ENCODE measurements around the gene MARCHF3.
"Not testable (repeated sequence)": the region's sequence is repeated elsewhere in the genome, so short reads cannot be mapped to it uniquely, and the experiment has no call there.

MARCHF3 gene

GRCh38 chr5:126912616-126913200 lies 117.7 kb downstream of the MARCHF3 start:
- DNase-seq: no peak

DNA sequence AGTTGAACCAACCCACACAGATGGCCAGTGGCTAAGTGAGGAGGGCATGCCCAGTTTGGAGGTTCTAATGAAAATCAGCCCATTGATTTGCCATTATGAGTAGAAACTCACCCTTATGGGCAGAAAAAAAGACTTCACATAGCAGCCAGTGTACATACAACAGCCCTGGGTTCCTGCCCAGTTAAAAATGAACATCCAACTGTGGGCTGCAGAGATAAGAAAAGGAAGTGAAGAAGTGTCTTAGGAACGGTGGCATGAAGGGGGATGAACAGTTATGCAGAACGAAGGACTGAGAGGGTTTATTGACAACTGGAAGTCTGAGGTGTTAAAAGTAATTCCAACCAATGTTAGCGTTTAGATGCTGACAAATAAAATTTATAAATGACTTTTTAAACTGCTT lies 118.4 kb downstream of the MARCHF3 start:
- no peak for DNase-seq

DNA sequence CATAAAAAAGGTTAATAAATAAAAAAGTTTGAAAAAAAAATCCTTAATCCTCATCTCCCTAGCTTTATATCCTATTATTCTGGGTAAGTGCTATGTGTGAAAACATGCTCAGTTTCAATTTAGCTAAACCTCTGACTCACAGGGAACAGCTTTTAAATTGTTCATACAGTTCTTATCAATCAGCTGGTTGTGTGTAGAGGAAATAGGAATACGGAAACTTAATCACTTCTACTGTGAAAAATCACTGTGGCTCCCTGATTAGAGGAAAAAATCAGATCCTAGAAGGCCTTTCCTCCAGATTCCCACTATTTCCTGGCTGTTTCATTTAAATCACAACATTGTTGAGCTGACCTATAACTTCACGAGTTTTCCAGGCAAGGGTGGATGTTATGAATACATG lies 120.5 kb downstream of the MARCHF3 start:
- no peak for DNase-seq

- not testable (repeated sequence) for DNase-seq
Observed at GRCh38 chr5:126904407-126904806, 126.0 kb downstream of the MARCHF3 start.

- no peak for DNase-seq
Observed at GRCh38 chr5:126900796-126901195, 129.6 kb downstream of the MARCHF3 start.

DNA sequence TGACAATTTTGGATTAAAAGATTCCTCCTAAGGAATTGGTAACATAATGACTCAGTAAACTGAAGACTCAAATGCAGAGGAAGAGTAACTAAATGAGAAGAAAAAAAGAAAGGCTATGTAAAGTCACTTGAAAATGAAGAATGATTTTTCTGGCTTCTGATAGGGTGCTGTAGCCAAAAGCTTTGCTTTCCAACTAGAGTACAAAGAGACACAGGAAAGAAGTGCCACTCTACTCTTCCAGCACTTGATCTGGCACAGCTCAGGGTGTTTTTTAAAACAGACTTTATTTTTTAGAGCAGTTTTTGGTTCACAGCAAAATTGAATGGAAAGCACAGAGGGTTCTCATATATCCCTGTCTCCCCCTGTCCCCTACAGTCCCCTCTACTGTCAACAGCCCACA lies 130.9 kb downstream of the MARCHF3 start:
- DNase-seq: no peak

DNA sequence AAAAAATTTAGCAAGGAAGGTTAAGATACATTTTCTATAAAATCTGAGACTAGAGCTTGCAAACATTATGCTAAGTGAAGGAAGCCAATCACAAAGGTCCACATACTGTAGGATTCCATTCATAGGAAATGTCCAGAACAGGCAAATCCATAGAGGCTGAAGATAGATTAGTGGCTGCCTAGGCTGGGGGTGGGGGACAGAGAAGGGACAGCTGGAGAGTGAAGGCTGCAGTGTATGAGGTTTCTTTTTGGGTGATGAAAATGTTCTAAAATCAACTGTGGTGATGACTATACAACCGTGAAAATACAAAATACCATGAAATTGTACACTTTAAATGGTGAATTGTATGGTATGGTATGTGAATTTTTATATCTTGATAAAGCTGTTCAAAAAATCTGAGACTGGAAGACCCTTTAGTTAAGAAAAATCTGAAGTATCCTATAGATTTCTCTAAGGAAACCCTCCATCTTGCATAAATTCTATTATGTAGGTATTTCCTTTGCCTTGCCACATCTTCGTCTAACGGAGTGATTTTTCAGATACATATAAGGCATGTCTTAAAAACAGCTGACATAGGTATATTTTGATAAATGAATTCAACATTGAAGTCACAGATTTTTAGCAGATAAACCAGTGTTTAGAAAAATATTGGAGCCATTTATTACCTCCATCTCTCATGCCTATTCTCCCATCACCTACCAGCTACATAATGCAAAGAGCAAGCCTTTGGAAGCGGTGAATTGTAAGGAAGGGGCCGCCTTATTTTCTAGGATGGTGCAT lies 132.3 kb downstream of the MARCHF3 start:
- no peak for DNase-seq

- no peak for DNase-seq
Observed at GRCh38 chr5:126896170-126896702, 134.1 kb downstream of the MARCHF3 start.

DNA sequence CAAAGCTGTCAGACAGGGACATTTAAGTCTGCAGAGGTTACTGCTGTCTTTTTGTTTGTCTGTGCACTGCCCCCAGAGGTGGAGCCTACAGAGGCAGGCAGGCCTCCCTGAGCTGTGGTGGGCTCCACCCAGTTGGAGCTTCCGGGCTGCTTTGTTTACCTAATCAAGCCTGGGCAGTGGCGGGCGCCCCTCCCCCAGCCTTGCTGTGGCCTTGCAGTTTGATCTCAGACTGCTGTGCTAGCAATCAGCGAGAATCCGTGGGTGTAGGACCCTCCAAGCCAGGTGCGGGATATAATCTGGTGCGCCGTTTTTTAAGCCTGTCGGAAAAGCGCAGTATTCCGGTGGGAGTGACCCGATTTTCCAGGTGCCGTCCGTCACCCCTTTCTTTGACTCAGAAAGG lies 134.6 kb downstream of the MARCHF3 start:
- DNase-seq: not testable (repeated sequence)

DNA sequence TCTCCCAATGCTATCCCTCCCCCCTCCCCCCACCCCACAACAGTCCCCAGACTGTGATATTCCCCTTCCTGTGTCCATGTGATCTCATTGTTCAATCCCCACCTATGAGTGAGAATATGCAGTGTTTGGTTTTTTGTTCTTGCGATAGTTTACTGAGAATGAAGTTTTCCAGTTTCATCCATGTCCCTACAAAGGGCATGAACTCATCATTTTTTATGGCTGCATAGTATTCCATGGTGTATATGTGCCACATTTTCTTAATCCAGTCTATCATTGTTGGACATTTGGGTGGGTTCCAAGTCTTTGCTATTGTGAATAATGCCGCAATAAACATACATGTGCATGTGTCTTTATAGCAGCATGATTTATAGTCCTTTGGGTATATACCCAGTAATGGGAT lies 139.9 kb downstream of the MARCHF3 start:
- DNase-seq: not testable (repeated sequence)

GRCh38 chr5:126888175-126888574 lies 142.2 kb downstream of the MARCHF3 start:
- no peak for DNase-seq

DNA sequence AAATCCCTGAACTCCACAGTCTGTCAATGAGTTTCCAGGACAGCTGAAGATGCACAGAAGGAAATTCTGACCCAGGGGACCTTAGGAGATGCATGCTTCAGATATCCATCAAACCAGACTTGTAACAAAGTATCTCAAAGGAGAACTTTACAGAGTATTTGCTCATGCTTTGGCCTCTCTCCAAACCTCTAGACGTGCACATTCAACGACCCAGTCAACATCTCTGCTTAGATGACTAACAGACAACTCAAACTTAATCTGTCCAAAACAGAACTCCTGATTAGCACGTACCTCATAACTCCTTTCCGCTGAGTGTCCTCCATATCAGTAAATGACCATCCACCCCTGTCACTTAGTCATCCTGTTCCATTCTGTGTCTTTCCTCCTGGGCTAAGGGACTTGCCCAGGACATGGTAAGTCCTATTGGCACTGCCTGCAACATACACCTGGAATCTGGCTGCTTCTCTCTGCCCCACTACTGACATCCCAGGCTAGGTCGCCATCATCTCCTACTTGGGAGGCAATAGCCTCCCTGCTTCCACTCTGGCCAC lies 146.0 kb downstream of the MARCHF3 start:
- DNase-seq: no peak

DNA sequence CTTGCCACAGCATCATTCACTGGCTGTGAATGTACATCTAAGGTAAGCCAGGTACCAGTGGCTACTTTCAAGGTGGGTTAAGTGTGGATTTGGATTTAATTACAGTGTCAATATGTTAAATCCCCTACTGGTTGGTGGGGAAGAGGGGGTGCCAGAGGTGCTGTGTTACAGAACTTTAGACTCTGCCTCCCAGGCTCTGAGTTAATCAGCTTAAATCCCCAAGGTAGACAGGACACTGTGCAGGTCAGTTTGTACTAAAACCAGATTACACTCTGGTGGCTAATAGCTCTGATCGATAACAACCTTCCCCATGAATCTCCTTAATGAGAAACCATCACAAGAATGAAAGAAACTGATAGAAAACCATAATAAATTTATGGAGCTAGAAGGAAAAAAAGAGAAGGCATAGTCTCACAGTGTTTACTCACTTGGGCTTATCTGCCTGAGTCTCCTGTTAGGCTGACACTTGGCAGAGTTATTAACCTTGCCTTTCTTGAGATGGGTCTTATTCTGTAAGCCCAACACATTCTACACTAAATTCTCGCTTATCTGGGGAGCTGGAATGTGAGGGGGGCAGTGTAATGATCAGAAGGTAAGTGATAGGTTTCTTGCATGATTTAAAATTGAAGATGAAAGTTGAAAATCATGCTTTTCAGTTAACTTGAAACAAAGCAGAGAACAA lies 146.7 kb downstream of the MARCHF3 start:
- DNase-seq: no peak

GRCh38 chr5:126881821-126882600 lies 148.3 kb downstream of the MARCHF3 start:
- no peak for DNase-seq

DNA sequence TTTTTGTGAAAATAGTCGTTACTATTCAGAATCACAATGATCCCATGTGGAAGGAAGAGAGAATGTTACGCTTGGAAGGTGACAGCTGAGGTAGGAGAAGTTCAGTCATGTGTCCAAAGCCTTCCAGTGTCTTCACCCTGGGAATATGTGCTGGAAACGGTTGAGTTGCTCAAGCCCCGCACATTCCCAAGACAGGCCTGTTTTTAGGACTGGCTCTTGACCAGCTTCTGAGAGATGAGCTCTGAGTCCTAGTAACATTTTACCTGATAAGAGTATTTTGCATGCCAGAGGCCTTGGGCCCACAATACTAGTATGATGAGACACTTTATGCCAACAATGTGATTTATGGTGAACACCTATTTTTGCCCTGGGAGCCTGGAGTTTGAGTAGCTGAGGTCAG lies 151.7 kb downstream of the MARCHF3 start:
- no peak for DNase-seq

DNA sequence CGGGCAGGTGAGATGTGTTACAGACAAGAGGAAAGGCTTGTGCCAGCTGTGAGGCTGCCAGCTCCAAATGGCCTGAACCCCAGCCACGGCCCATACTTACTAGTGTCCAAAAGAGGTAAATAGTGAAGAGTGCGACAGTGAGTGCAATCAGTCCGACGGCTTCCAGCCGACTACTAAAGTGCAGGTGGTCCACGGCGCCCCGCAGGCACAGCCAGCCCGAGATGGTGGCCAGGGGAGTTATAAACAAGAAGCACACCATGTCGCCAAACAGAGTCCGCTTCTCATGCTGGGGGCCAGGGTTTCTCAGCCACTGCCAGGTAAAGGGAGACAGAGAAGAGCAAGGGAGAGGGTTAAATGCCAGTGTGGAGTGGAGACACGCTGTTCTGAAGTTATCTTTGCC lies 152.3 kb downstream of the MARCHF3 start:
- no peak for DNase-seq

DNA sequence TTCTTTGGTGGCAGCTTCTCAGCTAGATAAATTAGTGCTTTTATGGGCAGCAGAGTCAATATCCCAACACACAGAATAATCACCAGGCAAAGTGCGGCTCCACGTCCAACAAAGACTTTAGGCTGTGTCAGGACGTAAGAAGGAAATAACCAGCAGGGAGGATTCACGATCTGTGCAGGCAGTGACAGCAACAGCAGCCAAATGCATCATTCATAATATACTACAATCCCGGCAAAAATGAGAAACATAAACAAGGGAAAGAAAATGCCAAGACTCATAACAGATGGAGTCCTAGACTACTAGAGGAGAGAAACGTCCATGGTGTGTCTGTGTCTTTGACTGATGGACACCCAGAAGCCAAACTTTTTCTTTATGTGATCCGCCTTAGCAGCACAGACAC lies 152.8 kb downstream of the MARCHF3 start:
- DNase-seq: no peak

DNA sequence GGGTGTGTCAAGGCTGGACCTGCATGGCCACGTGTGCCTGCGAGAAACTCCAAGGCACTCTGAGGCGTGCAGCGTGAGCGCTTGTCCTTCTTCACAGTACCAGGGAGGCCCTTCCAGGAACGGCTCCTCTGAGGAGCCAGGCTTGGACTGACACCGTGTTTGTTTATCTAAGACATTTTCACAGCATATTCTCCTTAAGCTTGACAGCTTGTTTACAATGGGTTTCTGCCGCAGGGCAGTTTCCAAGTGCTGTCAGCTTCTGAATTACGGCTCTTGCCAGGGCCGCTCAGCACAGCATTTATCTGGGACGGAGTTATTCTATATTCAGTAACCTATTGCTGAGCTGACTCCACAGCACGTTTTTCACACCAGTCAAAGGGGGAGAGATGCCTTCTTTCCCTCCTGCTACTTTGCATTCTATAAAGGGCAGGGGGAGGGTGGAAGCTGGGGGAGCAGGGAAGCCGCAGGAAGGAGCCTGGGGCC lies 155.0 kb downstream of the MARCHF3 start:
- DNase-seq: no peak

- DNase-seq: no peak
Observed at GRCh38 chr5:126872561-126873354, 157.6 kb downstream of the MARCHF3 start.

DNA sequence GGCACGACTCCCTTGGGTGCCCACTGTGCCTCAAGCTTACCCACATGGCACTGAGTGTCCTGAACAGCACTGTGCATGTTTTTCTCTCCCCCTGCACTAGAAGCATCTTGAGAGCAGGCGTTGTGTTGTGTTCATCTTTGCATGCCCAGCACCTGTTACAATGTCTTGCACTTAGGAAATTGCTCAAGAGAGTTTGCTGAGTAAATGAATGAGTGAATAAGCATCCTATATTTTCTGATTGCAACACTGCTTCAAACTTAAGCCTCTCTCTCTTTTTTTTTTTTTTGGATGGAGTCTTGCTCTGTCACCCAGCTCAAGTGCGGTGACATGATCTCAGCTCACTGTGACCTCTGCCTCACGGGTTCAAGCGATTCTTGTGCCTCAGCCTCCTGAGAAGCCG lies 158.9 kb downstream of the MARCHF3 start:
- DNase-seq: peak; percentile 62 to 68

- DNase-seq: no peak
Observed at GRCh38 chr5:126869005-126869451, 161.3 kb downstream of the MARCHF3 start.
